ENCODE results near the gene CFD.

- TF ChIP-seq EZH2 (IDR thresholded peaks at IDR 0.05; ENCODE audit: low read depth), result no peak
- no peak for TF ChIP-seq CTCF (conservative IDR thresholded peaks at IDR 0.05)
These were observed 16.6 kb downstream of the CFD start for GRCh38 chr19:876089-876488.
